Left colon (tissue), 2 donors: Measurements from ENCODE around the gene SLAMF1. TPM values are rescaled to one million over a fixed set of nuclear protein-coding genes. Genes with fewer than 3 reads are reported as not detected.

Experiments
- total RNA-seq, 2 donors: library from RNA; stranded (reverse); fragmentation: NEBNext Ultra II Directional; extraction: Animal tissue kit (Norgen Biotek cat#: 25700); gene quantifications; one replicate each; pipeline ENCODE4 v1.2.1, GENCODE V29; 2021
- donor health status: DM: no; HTN: no; CAD: no.
- donor health status: DM: yes; HTN: yes; CAD: no.

SLAMF1 gene
- total RNA-seq, 2 donors from 2014 or later: 0.92 to 2.0 TPM

Other genes starting within 250 kb of the SLAMF1 start
- gene VANGL2, start 246.5 kb downstream of the SLAMF1 start, total RNA-seq: 1 to 10 TPM; 5.8 to 6.3 TPM
- 1 to 10 TPM in 1 of 2 donors, under 1 TPM in 1; 0.61 to 1.4 TPM for gene SLAMF6, start 123.8 kb downstream of the SLAMF1 start, total RNA-seq
- 1 to 10 TPM; 2.1 to 6.2 TPM for gene CD84, start 67.5 kb downstream of the SLAMF1 start, total RNA-seq
- 1 to 10 TPM; 2.2 to 7.4 TPM for gene CD48, start 64.8 kb upstream of the SLAMF1 start, total RNA-seq
- 10 to 100 TPM in 1 of 2 donors, 1 to 10 TPM in 1; 2.2 to 12.9 TPM for gene SLAMF7, start 92.2 kb upstream of the SLAMF1 start, total RNA-seq
- 1 to 10 TPM in 1 of 2 donors, under 1 TPM in 1; 0.67 to 2.6 TPM for gene LY9, start 149.1 kb upstream of the SLAMF1 start, total RNA-seq
- gene CD244, start 215.8 kb upstream of the SLAMF1 start, total RNA-seq: under 1 TPM; 0.37 to 0.87 TPM
- 100 to 1,000 TPM; 268 to 512 TPM for gene ITLN1, start 238.1 kb upstream of the SLAMF1 start, total RNA-seq